B cell (primary cell): ENCODE results near the gene NDUFS7.

Source experiments
- EZH2 ChIP-seq: IDR thresholded peaks from 2 replicates; pipeline ENCODE4 v1.6.1; 2012; ENCODE audit warnings: borderline replicate concordance, low read depth, mild to moderate bottlenecking, moderate library complexity, low read length; ENCODE audit not compliant: insufficient read depth, poor library complexity, severe bottlenecking
- TF ChIP-seq, protein P1 (sequence below): fragments of 200-600 bp; IDR thresholded peaks from one replicate; pipeline ENCODE4 v1.8.0; 2022; ENCODE audit warnings: antibody characterized with exemption, mild to moderate bottlenecking

DNA sequence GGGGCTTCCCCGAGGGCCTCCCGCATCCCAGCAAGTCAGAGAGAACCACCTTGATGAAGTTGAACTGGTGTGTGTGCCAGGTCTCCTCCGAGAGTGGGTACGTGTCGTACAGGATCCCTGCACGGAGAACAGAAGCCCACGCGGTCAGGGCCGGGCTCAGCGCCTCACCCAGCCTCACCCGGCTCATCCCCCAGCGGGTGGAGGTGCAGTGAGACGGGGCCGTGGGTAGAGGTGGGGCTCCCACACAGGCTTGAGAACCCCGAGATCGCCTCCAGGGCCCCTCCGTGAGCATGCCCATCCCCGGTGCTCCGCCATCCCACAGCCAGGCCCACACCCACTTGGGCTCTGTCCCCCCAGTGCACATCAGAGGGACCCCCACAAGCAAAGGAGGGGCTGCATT is 15.4 kb downstream of the NDUFS7 start:
- TF ChIP-seq, protein P1, sequence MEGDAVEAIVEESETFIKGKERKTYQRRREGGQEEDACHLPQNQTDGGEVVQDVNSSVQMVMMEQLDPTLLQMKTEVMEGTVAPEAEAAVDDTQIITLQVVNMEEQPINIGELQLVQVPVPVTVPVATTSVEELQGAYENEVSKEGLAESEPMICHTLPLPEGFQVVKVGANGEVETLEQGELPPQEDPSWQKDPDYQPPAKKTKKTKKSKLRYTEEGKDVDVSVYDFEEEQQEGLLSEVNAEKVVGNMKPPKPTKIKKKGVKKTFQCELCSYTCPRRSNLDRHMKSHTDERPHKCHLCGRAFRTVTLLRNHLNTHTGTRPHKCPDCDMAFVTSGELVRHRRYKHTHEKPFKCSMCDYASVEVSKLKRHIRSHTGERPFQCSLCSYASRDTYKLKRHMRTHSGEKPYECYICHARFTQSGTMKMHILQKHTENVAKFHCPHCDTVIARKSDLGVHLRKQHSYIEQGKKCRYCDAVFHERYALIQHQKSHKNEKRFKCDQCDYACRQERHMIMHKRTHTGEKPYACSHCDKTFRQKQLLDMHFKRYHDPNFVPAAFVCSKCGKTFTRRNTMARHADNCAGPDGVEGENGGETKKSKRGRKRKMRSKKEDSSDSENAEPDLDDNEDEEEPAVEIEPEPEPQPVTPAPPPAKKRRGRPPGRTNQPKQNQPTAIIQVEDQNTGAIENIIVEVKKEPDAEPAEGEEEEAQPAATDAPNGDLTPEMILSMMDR, result no peak
- TF ChIP-seq EZH2, result no peak
